Activated CD8-positive, alpha-beta memory T cell treated with anti-CD3 and anti-CD28 coated beads, Interleukin-2, amount 50 U/mL, for 4 hours (primary cell): ENCODE measurements around the gene ATXN10.
"Not testable (repeated sequence)": the region's sequence is repeated elsewhere in the genome, so short reads cannot be mapped to it uniquely, and the experiment has no call there.

Source experiments
- DNase-seq: peaks from one replicate; pipeline ENCODE4 v3.0.0-alpha.2; 2020

ATXN10 gene

DNA sequence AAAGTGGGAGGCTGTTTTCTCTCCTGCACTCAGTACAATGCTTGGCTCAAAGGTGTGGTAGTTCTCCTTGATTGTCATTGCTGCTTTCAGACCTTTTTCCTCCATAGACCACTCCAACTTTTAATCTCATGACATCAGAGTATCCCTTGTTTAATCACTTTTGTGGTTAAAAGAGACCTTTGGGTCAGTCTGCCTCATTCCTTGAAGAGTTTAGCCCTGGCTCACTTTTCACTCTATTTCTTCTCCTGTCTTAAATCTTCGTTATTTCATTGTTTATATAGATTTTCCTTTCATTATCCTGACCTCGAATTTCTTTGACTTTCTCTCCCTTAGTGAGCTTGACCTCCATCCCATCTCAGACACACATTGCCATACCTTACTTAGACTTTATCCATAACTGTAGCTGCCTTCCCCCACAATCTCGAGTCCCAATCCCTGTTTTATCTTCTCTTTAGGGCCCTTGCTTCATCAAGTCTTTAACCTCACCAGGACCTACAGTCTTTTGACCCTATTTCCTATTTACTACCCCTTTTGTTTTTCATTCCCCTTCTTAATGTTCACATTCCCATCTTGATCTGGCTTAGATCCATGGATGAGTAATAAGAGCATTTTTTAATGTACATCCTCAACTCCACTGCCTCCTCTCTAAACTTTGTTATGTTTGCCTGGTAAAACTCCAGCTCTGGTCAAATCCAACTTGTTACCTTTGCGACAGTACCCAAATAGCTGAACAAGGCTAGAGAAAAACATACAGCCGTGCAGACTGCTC is 9.5 kb downstream of the ATXN10 start:
- no peak for DNase-seq

DNA sequence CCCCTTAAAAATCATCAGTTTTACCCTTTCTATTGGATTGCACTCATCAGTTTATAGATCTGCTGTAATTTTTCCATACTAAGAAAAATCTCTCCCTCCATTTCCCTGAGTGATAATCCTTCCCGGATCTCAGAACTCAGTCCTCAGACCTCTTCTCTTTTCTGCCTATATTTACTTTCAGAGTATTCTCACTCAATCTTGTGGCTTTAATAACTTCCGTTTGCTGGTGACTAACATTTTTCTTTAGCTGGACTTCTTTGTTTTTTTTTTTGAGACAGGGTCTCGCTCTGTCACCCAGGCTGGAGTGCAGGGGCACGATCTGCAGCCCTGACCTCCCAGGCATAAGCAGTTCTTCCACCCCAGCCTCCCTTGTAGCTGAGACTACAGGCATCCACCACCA is 10.4 kb downstream of the ATXN10 start:
- DNase-seq, result no peak

DNA sequence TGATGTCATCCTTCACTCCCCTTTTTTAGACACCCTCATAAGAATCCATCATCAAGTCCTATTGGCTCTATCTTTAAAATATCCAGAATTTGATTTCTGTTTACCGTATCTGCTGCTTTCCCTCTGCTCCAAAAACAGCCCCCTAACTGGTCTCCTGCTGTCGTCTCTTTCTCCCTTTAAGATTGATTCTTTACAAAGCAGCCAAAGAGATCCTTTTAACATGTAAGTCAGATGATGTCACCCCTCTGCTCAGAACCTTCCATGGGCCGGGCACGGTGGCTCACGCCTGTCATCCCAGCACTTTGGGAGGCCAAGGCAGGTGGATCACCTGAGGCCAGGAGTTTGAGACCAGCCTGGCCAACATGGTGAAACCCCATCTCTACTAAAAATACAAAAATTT is 11.1 kb downstream of the ATXN10 start:
- not testable (repeated sequence) for DNase-seq

DNA sequence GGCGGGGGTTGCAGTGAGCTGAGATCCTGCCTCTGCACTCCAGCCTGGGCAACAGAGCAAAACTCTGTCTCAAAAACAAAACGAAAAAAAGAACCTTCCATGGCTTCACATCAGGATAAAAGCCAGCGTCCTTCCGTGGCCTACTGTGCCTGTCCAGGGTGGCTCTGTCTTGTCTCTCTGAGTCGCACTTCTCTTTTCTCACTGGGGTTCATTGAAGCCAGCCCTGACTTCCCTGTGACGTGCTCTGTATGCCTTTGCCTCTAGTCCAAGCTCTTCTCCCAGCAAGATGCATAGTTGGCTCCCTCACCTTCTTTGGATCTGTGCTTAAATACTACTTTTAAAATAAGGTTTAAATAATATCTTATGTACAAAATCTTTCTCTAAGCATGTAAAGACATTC is 11.6 kb downstream of the ATXN10 start:
- no peak for DNase-seq

DNA sequence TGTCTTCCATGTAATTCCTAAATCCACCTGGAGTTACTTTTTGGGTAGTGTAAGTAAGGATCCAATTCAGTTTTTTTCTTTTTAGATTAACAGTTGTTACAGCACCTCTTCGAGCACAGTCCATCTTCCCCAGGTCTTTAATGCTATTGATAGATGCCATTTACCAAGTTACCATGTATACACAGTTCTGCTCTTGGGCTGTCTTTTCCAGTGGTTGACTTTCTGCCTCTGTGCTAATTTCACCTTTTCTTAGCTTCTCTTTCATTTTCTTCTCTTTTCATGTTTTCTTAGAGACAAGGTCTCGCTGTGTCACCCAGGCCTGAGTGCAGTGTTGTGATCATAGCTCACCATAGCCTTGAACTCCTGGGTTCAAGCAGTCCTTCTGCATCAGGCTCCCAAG is 12.0 kb downstream of the ATXN10 start:
- no peak for DNase-seq

DNA sequence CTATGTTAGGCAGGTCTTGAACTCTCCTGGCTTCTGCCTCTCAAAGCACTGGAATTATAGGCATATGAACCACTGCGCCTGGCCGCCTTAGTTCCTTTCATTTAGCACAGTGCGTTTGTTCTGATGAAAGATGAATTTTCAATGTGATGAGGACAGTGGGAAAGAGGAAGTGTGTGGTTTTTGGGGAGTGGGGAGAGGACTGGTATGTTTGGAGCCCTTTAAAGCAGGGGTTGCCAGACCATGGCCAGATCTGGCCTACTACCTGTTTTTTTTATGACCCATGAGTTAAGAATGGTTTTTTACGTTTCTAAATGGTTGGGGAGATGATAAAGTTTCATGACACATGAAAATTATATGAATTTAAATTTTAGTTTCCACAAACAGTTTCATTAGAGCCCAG is 12.5 kb downstream of the ATXN10 start:
- DNase-seq, result no peak

DNA sequence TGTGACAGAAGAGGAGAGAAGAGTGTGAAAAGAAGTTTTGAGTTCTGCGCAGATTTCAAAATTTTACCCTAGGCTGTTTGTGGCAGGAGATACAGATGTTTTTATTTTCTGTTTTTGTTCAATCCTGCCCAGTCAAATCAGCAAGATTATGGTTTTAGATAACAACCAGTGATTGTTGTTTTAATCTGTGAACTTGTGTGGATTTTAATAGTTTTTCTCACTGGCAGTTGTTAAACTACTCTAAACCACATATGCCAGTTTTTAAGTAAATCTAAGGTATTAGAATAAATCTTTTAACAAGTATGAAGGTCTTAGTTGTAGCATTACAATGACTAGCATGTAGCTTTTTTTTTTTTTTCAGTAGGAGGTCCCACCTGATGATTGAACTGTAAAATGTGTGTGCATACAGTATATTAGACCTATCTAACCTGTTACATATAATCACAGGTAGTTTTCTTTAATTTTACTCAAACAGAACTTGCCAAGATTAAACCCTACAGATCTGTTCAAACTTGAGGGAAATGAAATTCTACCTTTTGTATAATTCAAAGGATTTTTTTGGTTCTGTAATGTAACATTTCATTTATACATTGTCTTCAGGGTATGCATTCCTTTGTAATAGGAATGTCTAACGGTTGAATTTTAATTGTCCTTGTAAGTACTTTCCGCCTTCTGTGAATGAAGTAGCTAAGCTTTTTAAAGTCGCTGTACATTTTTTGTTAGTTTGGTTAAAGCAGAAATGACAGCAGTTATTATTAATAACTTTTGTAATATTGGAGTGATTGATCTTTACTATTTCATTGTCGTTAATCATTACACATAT is 13.3 kb downstream of the ATXN10 start:
- no peak for DNase-seq

DNA sequence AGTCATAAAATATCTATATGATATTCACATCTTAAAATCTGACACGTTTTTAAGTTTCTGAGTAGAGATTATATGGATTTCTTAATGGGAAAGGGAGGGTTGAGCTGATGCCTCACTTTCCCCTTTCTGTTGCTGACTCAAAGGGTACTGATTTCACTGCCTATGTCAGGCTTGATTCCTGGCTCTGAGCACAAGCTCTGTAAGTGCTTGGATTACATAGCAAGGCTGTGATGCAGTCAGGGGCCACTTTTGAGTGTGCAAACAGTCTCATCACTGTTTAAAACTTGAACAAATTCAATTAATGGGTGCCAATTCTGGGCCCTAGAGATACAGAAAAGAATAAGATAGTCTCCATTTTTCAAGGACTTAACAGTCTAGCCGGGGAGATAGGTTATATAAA is 14.4 kb downstream of the ATXN10 start:
- no peak for DNase-seq

DNA sequence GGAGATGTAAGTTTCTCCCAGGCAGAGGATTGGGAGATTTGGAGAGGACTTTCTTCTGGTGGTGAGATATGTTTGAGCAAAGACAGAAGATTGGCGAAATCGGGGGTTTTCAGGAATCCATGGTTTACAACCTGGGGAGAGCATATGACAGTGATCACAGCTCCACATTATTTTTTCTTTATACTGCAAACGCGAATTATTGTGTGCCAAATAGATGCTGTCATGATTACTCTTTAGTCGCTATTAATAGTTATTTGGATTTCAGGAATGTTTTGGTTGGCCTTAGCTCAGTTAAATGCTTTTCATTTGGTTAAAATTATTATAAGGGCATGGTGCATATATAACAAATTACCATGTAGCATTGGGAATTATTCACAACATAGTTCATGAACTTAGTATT is 15.2 kb downstream of the ATXN10 start:
- no peak for DNase-seq

DNA sequence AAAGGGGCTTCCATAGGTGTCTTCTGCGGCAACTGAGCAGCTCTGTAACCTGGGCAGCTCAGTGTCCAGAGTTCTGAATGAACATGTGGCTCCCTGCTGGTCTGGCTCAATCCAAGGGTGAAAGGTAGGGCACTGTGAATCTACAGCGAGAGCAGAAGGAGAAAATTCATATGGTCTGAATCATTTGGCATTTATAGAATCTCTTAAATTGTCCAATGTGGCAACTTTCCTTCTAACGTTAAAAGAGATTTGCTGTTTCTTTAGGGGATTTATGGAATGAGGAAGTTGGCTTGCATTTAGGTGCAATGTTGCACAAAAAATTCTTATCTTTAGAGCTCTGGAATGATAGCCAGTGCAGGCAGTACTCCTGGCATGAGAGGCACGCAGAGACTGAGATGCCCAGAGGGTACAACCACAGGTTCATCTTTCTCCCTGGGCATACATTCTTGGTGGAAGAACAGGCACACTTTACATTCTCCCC is 17.0 kb downstream of the ATXN10 start:
- DNase-seq, result no peak

DNA sequence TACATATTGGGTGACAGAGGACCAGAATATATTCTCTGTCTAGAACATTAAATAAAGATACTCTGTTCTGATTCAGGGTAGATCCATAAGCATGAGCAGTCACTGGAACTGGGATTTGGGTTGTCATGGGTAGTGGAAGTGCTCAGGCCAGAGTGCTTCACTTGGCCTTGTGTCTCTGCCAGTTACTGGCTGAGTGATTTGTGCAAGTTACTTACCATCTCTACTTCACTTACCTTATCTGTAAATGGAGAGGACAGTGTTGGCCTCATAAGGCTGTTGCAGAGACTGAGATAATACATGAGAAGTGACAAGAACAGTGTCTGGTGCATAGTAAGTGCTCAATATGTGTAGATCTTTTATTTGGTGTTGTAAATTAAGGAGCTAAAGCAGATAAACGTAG is 17.6 kb downstream of the ATXN10 start:
- DNase-seq, result no peak

DNA sequence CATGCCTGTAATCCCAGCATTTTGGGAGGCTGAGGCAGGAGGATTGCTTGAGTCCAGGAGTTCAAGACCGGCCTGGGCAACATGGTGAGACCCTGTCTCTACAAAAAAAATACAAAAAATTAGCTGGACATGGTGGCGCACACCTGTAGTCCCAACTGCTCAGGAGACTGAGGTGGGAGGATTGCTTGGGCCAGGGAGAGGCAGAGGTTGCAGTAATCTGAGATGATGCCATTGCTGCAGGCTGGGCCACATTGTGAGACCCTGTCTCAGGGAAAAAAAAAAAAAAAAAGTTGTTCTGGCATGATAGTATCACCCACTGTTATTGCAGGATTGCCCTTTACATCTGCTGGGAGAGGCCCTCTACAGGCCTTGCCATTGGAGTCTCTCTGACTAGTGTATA is 18.4 kb downstream of the ATXN10 start:
- DNase-seq, result no peak

DNA sequence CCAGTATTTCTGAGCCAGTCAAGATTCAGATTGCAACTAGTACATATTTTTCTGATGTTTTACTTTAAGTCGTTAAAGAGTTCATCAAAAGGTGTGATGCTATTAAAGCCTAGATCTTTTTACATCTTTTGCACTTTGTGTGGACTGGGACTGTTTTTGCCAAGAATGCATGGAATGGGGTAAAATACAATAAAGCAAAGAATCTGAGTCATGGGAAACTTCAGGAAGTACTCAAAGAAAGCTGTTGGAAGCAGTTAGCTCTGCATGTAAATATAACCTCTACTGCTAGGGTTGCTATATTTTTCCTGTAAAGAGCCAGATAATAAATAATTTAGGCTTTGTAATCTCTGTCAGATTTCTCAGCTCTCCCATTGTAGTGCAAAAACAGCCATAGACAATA is 20.9 kb downstream of the ATXN10 start:
- no peak for DNase-seq

DNA sequence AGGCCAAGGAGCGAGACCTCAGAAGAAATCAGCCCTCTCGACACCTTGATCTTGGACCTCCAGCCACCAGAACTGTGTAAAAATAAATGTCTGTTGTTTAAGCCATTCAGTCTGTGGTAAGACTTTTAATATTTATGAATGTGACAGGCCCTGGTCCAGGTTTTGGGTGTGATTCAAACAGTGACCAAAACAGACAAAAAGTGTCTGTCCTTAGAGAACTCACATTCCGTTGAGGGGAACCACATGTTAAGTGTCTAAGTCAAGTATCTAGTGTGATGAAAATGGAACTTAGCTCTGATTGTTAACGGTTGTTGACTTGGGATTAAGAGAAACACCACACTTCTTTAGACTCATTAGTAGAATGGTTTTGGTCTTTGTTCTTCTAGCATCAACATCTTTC is 22.2 kb downstream of the ATXN10 start:
- no peak for DNase-seq

DNA sequence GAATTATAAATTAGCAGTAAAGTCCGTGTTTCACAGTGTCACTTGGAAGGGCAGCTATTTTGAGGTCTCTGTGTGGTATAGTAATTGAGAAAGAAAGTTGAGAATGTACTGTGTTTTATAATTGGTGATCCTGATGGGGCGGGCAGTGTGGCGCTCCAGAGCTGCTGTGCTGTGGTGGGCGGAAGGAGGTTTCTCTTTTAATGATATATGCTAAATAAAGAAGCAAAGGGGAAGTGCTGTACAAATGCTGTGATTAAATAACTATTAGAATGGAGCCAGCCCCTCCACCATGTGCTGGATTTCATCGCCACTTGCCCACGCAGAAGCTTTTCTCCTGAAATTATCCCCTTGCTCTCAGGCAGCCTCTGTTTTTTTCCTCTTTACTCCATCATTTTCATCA is 24.6 kb downstream of the ATXN10 start:
- no peak for DNase-seq

DNA sequence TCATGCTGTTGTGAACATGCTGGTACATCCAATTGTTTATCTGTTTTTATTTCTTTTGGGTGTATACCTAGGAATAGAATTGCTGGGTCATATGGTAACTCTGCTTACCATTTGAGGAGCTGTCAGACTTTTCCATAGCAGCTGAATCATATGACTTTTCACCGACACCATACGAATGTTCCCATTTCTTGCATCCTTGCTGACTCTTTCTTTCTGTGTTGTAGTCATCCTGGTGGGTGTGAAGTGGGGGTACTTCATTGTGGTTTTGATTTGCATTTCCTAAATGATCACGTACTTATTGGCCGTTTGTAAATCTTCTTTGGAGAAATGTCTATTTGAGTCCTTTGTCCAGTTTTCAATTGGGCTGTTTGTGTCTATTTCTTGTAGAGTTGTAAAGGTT is 26.5 kb downstream of the ATXN10 start:
- no peak for DNase-seq

DNA sequence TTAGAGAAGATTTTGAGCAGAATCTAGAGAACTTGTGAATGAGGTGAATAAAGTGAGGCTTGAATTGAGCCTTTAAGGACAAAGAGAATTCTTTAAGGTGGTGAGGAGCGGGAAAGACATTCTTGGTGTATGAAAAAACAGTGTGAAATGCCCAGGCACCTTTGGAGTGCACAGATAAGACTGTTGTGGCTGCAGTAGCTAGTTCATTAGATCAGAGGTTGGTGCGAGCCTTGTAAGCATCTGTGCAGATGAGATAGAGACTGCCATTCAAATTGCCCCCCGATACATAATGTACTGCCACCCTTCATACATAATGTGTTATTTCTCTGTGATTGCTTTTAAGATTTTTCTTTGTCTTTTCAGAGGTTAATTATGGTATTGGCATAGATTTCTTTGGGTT is 31.3 kb downstream of the ATXN10 start:
- DNase-seq, result no peak

DNA sequence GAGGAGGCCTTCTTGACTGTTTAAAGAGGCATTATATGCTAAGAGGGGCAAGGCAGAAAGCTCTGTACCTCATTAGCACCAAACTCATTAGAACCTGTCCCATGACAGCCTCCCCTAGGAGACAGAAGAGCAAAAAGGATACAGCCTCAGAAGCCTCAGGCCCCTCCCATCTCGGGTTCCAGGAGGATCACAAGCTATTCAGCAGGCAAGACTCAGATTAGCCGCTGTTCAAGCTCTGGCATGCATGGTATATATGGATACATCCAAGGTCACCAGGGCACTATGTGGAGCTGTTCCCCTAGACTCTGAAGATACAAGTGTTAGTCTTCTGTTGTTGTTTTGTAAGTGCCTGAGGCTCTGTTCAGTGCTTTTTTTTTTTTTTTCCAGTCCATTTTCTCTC is 32.1 kb downstream of the ATXN10 start:
- no peak for DNase-seq

DNA sequence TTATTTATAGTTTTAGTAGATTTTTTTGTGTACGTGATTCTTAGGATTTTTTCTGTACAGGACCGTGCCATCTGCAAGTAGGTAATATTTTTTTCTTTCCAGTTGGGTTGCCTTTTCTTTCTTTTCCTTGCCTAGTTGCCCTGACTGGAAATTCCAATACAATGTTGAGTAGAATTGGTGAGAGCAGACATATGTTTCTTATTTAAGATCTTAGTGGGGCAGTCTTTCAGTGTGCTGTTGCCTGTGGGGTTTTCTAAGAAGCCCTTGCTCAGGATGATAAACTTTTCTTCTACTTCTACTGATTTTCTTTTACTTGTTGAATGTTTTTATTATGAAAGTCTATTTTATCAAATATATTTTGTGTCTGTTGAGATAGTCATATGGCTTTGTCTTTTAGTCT is 33.0 kb downstream of the ATXN10 start:
- no peak for DNase-seq

DNA sequence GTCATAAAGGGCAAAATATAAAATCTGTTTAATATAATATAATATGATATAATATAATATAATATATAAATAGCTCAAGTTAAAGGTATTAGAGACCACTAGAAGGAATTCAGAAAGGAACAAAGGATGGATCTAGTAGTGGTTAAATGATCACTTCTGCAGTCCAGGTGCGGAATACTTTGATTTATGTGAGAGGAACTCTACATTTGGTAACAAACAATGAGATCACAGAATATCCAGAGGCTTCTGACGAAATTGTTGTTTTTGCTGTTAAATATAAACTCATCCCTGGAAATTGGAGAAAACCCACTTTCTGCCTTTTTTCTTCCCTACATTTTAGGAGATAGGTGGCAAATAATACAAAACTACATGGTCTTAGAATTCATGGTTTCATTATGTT is 36.0 kb downstream of the ATXN10 start:
- DNase-seq, result no peak

DNA sequence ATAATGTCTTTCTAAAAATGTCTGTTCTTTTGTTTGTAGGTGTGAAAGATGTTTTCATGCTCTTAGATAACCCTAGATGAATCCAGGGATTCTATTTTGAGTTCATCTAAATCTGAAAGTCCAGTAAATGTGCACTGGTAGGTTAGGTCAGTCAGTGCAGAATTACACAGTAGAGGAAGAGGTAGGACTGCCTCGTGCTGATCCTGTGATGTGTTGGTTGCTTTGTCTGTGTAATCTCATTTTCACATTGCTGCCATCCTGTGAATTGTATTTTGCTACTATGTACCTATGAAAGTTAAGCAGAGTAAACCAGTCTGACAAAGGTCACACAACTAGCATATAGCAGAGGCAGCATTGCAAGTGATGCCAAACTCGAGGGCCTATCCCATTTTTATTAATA is 36.5 kb downstream of the ATXN10 start:
- DNase-seq, result no peak

DNA sequence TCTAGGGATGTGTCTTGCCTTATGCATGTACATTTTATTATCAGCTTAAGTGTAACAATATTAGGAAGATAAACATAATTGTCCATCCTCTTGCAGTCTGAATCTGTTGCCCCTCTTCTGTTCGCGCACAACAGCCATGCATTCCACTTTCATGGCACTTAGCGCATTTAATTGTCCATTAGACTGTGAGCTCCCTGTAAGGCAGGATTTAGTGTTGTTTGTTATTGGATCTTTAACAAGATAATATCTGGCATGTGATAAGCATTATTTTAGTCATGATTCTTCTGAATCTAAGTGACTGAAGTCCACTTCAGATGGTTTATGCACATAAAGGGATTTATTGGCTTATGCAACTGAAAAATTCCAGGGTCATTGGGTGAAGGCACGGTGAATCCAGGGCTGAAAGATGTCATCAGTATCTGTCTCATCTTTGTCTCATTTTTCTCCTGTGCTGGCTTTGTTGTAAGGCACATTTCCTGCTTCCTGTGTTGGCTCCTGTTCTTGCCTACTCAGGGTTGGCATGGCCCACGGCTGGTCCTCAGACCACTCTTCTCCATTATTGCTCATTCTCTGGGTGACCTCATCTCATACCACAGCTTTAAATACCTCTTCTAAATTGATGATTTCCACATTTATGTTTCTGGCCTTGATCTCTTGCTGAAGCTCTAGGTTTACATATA is 37.6 kb downstream of the ATXN10 start:
- DNase-seq, result no peak

DNA sequence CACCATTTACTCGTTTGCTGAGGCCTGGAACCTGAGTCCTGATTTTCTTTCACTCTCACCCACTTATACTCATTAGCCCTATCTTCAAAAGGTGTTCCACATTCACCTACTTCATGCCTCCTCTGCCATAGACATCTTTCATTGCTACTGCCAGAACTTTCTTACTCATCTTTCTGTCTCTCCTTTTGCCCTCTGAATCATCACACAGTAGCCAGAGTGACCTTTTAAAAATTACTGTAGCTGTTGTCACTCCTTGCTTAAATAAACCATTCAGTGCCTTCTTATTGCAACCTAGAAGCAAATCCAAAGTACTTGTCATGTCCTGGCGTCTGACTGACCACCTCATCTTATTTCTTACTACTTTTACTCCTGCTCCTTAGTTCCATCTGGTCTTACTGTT is 38.2 kb downstream of the ATXN10 start:
- no peak for DNase-seq

DNA sequence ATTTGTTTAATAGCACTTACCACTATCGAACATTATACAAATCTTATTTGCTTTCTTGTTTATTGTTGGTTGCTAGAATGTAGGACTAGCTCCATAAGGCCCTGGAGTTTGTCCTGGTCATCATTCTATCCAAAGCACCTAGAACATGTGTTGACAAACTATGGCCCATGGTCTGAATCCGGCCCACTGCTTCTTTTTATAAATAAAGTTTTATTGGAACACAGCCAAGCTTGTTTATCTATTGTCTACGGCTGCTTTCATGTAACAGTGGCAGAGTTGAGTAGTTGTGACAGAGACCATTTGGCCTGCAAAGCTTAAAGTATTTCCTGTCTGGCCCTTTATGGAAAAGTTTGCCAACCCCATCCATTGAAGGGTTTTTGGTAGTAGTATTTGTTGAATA is 38.8 kb downstream of the ATXN10 start:
- no peak for DNase-seq
